ENCODE results near the gene CRTAC1.

Gene CRTAC1

GRCh38 chr10:98030093-98030821 is at the start of gene CRTAC1:
CRTAC1 (minus strand) TSS chr10:98030621; CDS start chr10:98030472, 149 bp downstream.
- no peak for DNase-seq

- no peak for DNase-seq
Measured at GRCh38 chr10:98078774-98079173, 48.4 kb upstream of the CRTAC1 start.

- no peak for DNase-seq
Measured at GRCh38 chr10:98077223-98077622, 46.8 kb upstream of the CRTAC1 start.

GRCh38 chr10:98076086-98076485 is 45.7 kb upstream of the CRTAC1 start:
- no peak for DNase-seq

- no peak for DNase-seq
Measured at GRCh38 chr10:98074315-98074911, 44.0 kb upstream of the CRTAC1 start.

- no peak for DNase-seq
Measured at GRCh38 chr10:98067165-98067564, 36.7 kb upstream of the CRTAC1 start.

GRCh38 chr10:98063740-98064027 is 33.3 kb upstream of the CRTAC1 start:
- no peak for DNase-seq

GRCh38 chr10:98062424-98062823 is 32.0 kb upstream of the CRTAC1 start:
- no peak for DNase-seq

- no peak for DNase-seq
Measured at GRCh38 chr10:98060079-98060478, 29.7 kb upstream of the CRTAC1 start.

GRCh38 chr10:98058295-98058694 is 27.9 kb upstream of the CRTAC1 start:
- DNase-seq: no peak

GRCh38 chr10:98055841-98056516 is 25.6 kb upstream of the CRTAC1 start:
- DNase-seq: no peak

GRCh38 chr10:98047009-98047741 is 16.8 kb upstream of the CRTAC1 start:
- DNase-seq: no peak

- peak; percentile 83 for DNase-seq
Measured at GRCh38 chr10:98045785-98046389, 15.5 kb upstream of the CRTAC1 start.

- DNase-seq: peak; percentile 73
Measured at GRCh38 chr10:98041352-98042043, 11.1 kb upstream of the CRTAC1 start.

GRCh38 chr10:98039690-98040381 is 9.4 kb upstream of the CRTAC1 start:
- DNase-seq: no peak

GRCh38 chr10:98038288-98038687 is 7.9 kb upstream of the CRTAC1 start:
- DNase-seq: no peak

GRCh38 chr10:98035599-98035998 is 5.2 kb upstream of the CRTAC1 start:
- no peak for DNase-seq

- no peak for DNase-seq
Measured at GRCh38 chr10:98033515-98033914, 3.1 kb upstream of the CRTAC1 start.

- no peak for DNase-seq
Measured at GRCh38 chr10:98031440-98031839, 1.0 kb upstream of the CRTAC1 start.

GRCh38 chr10:98030991-98031431 is 590 bp upstream of the CRTAC1 start:
- no peak for DNase-seq

- DNase-seq: no peak
Measured at GRCh38 chr10:98029149-98030092, 1.0 kb downstream of the CRTAC1 start.

Measured in activated effector memory CD4-positive, alpha-beta T cell treated with anti-CD3 and anti-CD28 coated beads, Interleukin-2, amount 50 U/mL, for 16 hours (primary cell).